ENCODE data around the gene NID1. TPM values are rescaled to one million over a fixed set of nuclear protein-coding genes. Genes with fewer than 3 reads are reported as not detected.
A peak's percentile ranks its signal among the peaks of the same experiment; 100 is the strongest.

Gene NID1
- total and polyA plus RNA-seq, 11 donors: 19.4 to 157 (median 61.7) TPM

- H3K27ac ChIP-seq: peak overlapping the region in 1 of 12 donors; percentile 85
- H3K36me3 ChIP-seq: peaks cover 0 to 88% (median 44%) of the 10 kb centered on the region in 9 donors
- peaks cover 0 to 38% (median 18%) of the 10 kb centered on the region in 12 donors for H3K4me1 ChIP-seq
- DNase-seq (no peak), ATAC-seq (no peak)
- H3K9me3 ChIP-seq: no peaks in the 10 kb centered on the region
- intact Hi-C loops (cut with DNase I): loop anchor here in 1 of 10 donors (10.0 kb wide), 1 partner anchor 57 kb away; no protein-coding TSS in a partner anchor
- no peak for TF ChIP-seq CTCF (IDR thresholded peaks at IDR 0.05)
- no peak for TF ChIP-seq POLR2A (IDR thresholded peaks at IDR 0.05)
- WGBS, 4 donors: 70 to 81% (median 77%) methylated on average over 5 of the region's 5 CpGs
- H3K27me3 ChIP-seq: no peaks in the 10 kb centered on the region
- H3K4me3 ChIP-seq: no peak overlapping the region
These were observed 67.0 kb downstream of the NID1 start for GRCh38 chr1:235997931-235998330.

GRCh38 chr1:235997049-235997448 lies 67.8 kb downstream of the NID1 start:
- Histone ChIP-seq H3K27me3 (no peaks in the 10 kb centered on the region), H3K27ac (no peak overlapping the region), H3K4me1 (peaks cover 0 to 35% (median 17%) of the 10 kb centered on the region in 12 donors), H3K4me3 (no peak overlapping the region), H3K36me3 (peaks cover 0 to 90% (median 47%) of the 10 kb centered on the region in 9 donors), H3K9me3 (no peaks in the 10 kb centered on the region)
- intact Hi-C loops (cut with DNase I): loop anchor here in 1 of 10 donors (10.0 kb wide), 1 partner anchor 58 kb away; no protein-coding TSS in a partner anchor
- TF ChIP-seq POLR2A (IDR thresholded peaks at IDR 0.05) (no peak), CTCF (IDR thresholded peaks at IDR 0.05) (no peak)
- WGBS, 4 donors: 85 to 99% (median 90%) methylated on average over 5 of the region's 5 CpGs
- DNase-seq (no peak), ATAC-seq (no peak)

DNA sequence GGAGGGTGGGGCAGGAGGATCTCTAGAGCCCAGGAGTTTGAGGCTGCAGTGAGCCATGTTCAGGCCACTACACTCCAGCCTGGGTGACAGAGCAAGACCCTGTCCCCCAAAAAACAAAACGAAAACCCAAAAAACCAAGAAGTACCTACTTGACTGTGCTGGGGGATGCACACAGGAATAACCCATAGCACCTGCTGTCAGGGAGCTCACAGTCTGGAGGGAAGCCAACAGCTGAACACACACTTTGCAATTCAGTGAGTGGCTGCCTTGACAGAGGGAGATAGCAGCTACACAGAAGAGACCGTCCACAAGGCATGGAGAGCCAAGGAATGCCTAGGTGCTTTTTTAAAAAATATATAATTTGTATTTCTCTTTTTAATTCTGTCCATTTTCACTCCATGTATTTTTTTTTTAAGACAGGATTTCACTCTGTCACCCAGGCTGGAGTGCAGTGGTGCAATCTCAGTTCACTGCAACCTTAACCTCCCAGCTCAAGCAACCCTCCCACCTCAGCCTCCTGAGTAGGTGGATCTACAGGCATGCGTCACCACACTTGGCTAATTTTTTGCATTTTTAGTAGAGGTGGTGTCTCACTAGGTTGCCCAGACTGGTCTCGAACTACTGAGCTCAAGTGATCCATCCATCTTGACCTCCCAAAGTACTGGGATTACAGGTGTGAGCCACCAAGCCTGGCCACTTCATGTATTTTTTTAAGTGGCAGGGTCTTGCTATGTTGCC lies 68.7 kb downstream of the NID1 start:
- no peak for DNase-seq
- Histone ChIP-seq H3K4me3 (no peak overlapping the region), H3K4me1 (peaks cover 0 to 26% (median 10%) of the 10 kb centered on the region in 12 donors), H3K36me3 (peaks cover 0 to 92% (median 52%) of the 10 kb centered on the region in 9 donors), H3K9me3 (no peaks in the 10 kb centered on the region), H3K27ac (no peak overlapping the region), H3K27me3 (no peaks in the 10 kb centered on the region)
- TF ChIP-seq CTCF (IDR thresholded peaks at IDR 0.05): no peak
- no peak for TF ChIP-seq POLR2A (IDR thresholded peaks at IDR 0.05)
- intact Hi-C loops (cut with DNase I): loop anchor here in 1 of 10 donors (10.0 kb wide), 1 partner anchor 59 kb away; no protein-coding TSS in a partner anchor
- 81 to 89% (median 85%) methylated on average over 4 of the region's 4 CpGs for WGBS, 4 donors
- no peak for ATAC-seq

GRCh38 chr1:235995511-235995910 lies 69.4 kb downstream of the NID1 start:
- TF ChIP-seq CTCF (IDR thresholded peaks at IDR 0.05) (no peak), POLR2A (IDR thresholded peaks at IDR 0.05) (no peak)
- ATAC-seq: no peak
- Histone ChIP-seq H3K9me3 (peaks cover 0 to under 1% (median 0%) of the 10 kb centered on the region in 12 donors), H3K36me3 (peaks cover 0 to 93% (median 59%) of the 10 kb centered on the region in 9 donors), H3K27ac (no peak overlapping the region), H3K27me3 (no peaks in the 10 kb centered on the region), H3K4me1 (peaks cover 0 to 22% (median 6%) of the 10 kb centered on the region in 12 donors), H3K4me3 (no peak overlapping the region)
- no peak for DNase-seq
- 89 to 97% (median 93%) methylated on average over 3 of the region's 3 CpGs for WGBS, 4 donors
- intact Hi-C loops (cut with DNase I): loop anchor here in 1 of 10 donors (10.0 kb wide), 1 partner anchor 59 kb away; no protein-coding TSS in a partner anchor

Measured in heart left ventricle (tissue), 16 donors.